IPS-18c (cell line): Measurements from ENCODE around the gene RASSF3.
"Not testable (repeated sequence)": the region's sequence is repeated elsewhere in the genome, so short reads cannot be mapped to it uniquely, and the experiment has no call there.

ENCODE experiments used
- H3K4me3 ChIP-seq: 2 replicates; pipeline ENCODE4 v1.7.0; 2013; ENCODE audit warnings: low read depth, mild to moderate bottlenecking, low read length, moderate library complexity; ENCODE audit not compliant: insufficient read depth
- H3K9me3 ChIP-seq: one replicate; pipeline ENCODE4 v1.6.1; 2013; ENCODE audit warnings: mild to moderate bottlenecking, low read length, moderate library complexity; ENCODE audit not compliant: control insufficient read depth, insufficient read depth

Gene RASSF3

GRCh38 chr12:64621257-64621942, 11.1 kb downstream of the RASSF3 start:
- no peak overlapping the region for H3K4me3 ChIP-seq
- H3K9me3 ChIP-seq: peaks cover 2% of the 10 kb centered on the region

GRCh38 chr12:64624035-64624434, 13.7 kb downstream of the RASSF3 start:
- Histone ChIP-seq H3K4me3 (no peak overlapping the region), H3K9me3 (peaks cover 2% of the 10 kb centered on the region)

DNA sequence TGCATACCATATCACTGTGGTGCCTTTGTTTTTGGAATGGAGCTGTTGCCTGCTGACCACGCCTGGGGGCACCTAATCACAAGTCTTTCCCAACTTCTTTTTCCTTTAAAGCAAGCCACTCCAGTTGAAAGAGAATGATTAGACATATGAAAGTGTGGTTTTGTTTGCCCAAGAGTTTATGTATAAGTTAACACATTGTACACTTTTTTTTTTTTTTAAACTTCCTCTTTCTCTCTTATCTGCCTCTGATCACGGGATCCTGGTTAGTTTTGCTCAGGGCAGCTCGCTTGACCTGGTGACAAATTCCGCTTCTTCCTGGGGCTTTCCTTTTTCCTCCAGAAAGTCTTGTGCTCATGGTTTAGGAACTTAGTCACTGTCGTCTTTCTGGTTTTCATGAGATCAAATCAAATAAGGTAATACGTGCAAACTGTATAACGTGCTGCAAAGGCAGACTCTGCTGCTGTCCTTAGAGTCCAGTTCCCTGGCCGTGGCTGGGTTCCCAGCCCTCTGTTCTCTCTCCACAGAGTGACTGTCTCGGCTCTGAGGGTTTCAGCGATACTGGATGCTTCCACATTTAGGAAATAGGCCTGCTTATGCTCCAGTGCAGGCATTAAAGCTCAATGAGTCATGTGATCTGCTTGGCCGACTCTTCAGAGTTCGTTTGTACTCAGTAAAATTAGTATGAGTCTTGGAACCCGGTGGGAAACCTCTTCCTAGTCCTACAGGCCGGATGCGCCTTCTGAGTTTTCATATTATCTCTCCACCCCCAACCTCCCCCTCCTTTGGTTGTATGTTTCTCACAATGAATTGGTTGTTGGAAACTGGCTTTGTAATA, 15.2 kb downstream of the RASSF3 start:
- Histone ChIP-seq H3K4me3 (no peak overlapping the region), H3K9me3 (peaks cover 2% of the 10 kb centered on the region)

DNA sequence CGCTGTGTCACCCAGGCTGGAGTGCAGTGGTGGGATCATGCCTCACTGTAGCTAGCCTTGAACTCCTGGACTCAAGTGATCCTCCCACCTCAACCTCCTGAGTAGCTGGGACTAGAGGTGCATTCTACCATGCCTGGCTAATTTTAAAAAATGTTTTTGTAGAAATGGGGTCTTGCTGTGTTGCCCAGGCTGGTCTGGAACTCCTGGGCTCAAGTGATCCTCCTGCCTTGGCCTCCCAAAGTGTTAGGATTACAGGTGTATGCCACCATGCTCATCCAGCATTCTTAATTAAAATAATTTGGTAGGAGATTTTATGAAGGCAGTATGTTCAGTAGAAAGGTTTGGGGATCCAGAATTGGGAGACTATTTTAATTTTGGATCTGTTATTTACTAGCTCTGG, 16.3 kb downstream of the RASSF3 start:
- not testable (repeated sequence) for H3K9me3 ChIP-seq

GRCh38 chr12:64627771-64628170, 17.5 kb downstream of the RASSF3 start:
- Histone ChIP-seq H3K9me3 (peaks cover 5% of the 10 kb centered on the region), H3K4me3 (no peak overlapping the region)

More for the DNA sequence above, 16.3 kb downstream of the RASSF3 start:
- not testable (repeated sequence) for H3K4me3 ChIP-seq

DNA sequence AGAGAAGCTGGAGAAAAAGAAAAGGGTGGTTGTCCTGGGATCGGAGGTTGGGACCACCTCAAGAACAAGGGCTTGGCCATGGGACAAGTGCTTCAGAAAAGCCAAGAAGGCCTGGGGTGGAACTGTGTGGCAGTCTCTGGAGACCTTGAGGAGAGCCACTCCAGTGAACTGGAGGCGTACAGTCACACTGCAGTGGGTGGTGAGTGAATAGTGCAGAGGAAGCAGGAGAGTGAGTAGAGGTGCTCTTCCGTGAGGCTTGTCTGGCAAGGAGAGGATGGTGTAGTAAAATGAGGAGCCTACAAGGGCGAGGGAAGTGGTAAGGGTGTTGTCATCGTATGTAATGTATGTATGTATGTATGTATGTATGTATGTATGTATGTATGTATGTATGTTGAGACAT, 20.9 kb downstream of the RASSF3 start:
- Histone ChIP-seq H3K9me3 (peaks cover 3% of the 10 kb centered on the region), H3K4me3 (no peak overlapping the region)

- H3K4me3 ChIP-seq: no peak overlapping the region
- peaks cover 3% of the 10 kb centered on the region for H3K9me3 ChIP-seq
Measured at GRCh38 chr12:64633011-64633939, 23.0 kb downstream of the RASSF3 start.

GRCh38 chr12:64633940-64634337, 23.6 kb downstream of the RASSF3 start:
- peaks cover 3% of the 10 kb centered on the region for H3K9me3 ChIP-seq
- no peak overlapping the region for H3K4me3 ChIP-seq

GRCh38 chr12:64634508-64635092, 24.3 kb downstream of the RASSF3 start:
- H3K4me3 ChIP-seq: no peak overlapping the region

GRCh38 chr12:64635356-64635998, 25.2 kb downstream of the RASSF3 start:
- no peak overlapping the region for H3K4me3 ChIP-seq
- peaks cover 3% of the 10 kb centered on the region for H3K9me3 ChIP-seq

More at GRCh38 chr12:64634508-64635092, 24.3 kb downstream of the RASSF3 start:
- peaks cover 3% of the 10 kb centered on the region for H3K9me3 ChIP-seq

GRCh38 chr12:64636856-64637255, 26.6 kb downstream of the RASSF3 start:
- no peak overlapping the region for H3K4me3 ChIP-seq

DNA sequence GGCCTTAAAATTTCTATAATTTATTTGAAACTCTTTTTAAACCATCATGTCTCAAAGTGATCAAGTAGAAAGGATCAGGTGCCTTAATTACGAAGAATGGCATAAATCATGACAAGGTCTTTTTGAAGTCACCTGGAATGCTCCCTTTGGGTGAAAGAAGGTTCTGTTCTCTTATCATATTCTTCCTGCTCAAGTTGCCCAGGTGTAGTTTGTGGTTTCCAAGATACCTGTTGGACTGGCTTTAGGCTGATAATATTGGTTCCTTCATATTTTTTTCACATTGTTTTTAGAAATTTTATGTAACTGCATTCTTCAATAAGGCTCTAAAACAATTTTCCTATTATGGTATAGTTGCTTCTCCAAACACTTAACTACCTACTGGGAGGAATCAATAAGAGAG, 29.2 kb downstream of the RASSF3 start:
- no peak overlapping the region for H3K4me3 ChIP-seq

More at GRCh38 chr12:64636856-64637255, 26.6 kb downstream of the RASSF3 start:
- peaks cover 3% of the 10 kb centered on the region for H3K9me3 ChIP-seq

GRCh38 chr12:64646318-64646717, 36.0 kb downstream of the RASSF3 start:
- Histone ChIP-seq H3K4me3 (no peak overlapping the region), H3K9me3 (no peaks in the 10 kb centered on the region)

More for the DNA sequence above, 29.2 kb downstream of the RASSF3 start:
- H3K9me3 ChIP-seq: no peaks in the 10 kb centered on the region

DNA sequence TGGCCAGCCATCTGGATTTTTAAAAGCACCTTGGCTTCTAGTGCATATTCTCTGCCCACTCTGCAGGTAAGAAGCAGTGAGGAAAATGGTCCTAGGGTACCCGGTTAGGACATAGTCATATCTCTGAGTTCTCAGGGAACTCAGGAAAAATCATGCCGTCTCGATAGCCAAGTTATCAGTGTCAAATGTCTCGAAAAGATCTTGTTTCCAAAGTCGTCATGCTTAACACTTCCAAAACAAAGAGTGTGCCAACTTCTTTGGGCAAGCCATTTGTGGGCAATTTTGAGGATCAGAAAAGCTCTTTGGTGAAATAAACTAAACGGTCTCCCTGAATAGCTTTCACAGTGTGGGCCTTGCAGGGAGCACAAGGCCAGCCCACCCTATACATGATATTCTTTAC, 39.2 kb downstream of the RASSF3 start:
- Histone ChIP-seq H3K9me3 (no peaks in the 10 kb centered on the region), H3K4me3 (no peak overlapping the region)

DNA sequence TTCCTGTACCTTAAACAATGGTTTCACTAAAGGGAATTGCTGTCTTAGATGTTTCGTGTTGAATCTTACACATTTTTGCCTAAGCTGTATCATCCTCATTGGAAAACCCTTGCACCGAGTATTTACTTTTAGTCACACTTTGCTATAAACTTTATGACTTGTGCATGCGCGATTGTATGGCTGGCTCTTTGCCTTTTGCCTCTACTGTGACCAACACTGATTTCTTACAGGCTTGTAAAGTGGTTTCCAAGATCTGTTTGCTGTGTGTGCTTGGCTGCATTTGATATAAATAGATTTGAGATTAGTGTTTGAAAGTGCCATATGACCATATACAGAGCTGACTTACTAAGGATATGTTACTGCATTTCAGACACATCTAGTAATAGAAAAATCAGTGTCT, 40.5 kb downstream of the RASSF3 start:
- Histone ChIP-seq H3K4me3 (no peak overlapping the region), H3K9me3 (no peaks in the 10 kb centered on the region)

DNA sequence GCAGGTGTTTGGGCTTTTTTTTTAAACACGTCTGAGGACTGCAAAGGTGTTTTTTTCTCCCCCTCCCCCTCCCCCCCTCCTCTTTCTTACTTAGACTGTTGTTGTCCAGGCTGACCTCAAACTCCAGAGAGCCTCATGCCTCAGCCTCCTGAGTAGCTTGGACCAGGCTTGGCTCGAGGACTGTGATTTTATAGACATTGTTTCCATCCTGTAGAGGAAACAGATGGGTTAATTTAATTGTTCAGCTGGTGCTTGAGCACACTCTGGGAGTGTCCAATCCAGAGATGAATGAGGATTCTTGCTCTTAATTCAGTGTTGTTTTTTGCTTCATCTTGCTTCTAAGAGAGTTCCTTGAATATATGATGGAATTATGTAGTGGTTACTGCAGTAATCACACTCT, 42.1 kb downstream of the RASSF3 start:
- no peak overlapping the region for H3K4me3 ChIP-seq
- H3K9me3 ChIP-seq: no peaks in the 10 kb centered on the region

GRCh38 chr12:64653123-64653522, 42.8 kb downstream of the RASSF3 start:
- Histone ChIP-seq H3K9me3 (no peaks in the 10 kb centered on the region), H3K4me3 (no peak overlapping the region)
